ENCODE data around the gene OLFM4. TPM values are rescaled to one million over a fixed set of nuclear protein-coding genes. Genes with fewer than 3 reads are reported as not detected.

Gene OLFM4
- total RNA-seq, 4 donors from 2014 or later, result 0.18 to 1.7 TPM; not detected in 2

- Histone ChIP-seq H3K27ac (no peak overlapping the region), H3K4me3 (no peak overlapping the region), H3K36me3 (no peaks in the 10 kb centered on the region), H3K4me1 (peaks cover 4 to 26% (median 9%) of the 10 kb centered on the region in 3 donors), H3K9me3 (no peaks in the 10 kb centered on the region), H3K27me3 (no peaks in the 10 kb centered on the region)
- DNase-seq, result no peak
- intact Hi-C loops (cut with DNase I), result no loop called here
- WGBS, 2 donors, result 81 to 86% methylated on average over 7 to 8 of the region's 8 CpGs
- no peak for TF ChIP-seq POLR2A (IDR thresholded peaks at IDR 0.05)
- no peak for TF ChIP-seq CTCF (IDR thresholded peaks at IDR 0.05)
These were observed 13.8 kb upstream of the OLFM4 start for GRCh38 chr13:53014495-53015443.

GRCh38 chr13:53015971-53016370 lies 12.6 kb upstream of the OLFM4 start:
- WGBS, 2 donors, result 73 to 75% methylated on average over 6 of the region's 6 CpGs
- Histone ChIP-seq H3K4me1 (peaks cover 3 to 14% (median 3%) of the 10 kb centered on the region in 3 donors), H3K9me3 (no peaks in the 10 kb centered on the region)

GRCh38 chr13:53017433-53017970 lies 11.1 kb upstream of the OLFM4 start:
- Histone ChIP-seq H3K9me3 (no peaks in the 10 kb centered on the region), H3K36me3 (no peaks in the 10 kb centered on the region), H3K27me3 (no peaks in the 10 kb centered on the region), H3K4me1 (peaks cover 0 to 10% (median 3%) of the 10 kb centered on the region in 3 donors), H3K27ac (no peak overlapping the region), H3K4me3 (no peak overlapping the region)
- no peak for TF ChIP-seq CTCF (IDR thresholded peaks at IDR 0.05)
- TF ChIP-seq POLR2A (IDR thresholded peaks at IDR 0.05), result no peak
- intact Hi-C loops (cut with DNase I), result no loop called here
- 73 to 74% methylated on average over 2 to 5 of the region's 5 CpGs for WGBS, 2 donors
- DNase-seq, result no peak

More at GRCh38 chr13:53015971-53016370, 12.6 kb upstream of the OLFM4 start:
- DNase-seq, result no peak
- no peak for TF ChIP-seq CTCF (IDR thresholded peaks at IDR 0.05)
- TF ChIP-seq POLR2A (IDR thresholded peaks at IDR 0.05), result no peak
- H3K4me3 ChIP-seq, result no peak overlapping the region
- H3K27ac ChIP-seq, result no peak overlapping the region
- no peaks in the 10 kb centered on the region for H3K27me3 ChIP-seq
- intact Hi-C loops (cut with DNase I), result no loop called here
- no peaks in the 10 kb centered on the region for H3K36me3 ChIP-seq

- no peak overlapping the region for H3K27ac ChIP-seq
- WGBS, 2 donors, result 78% methylated on average over 4 of the region's 4 CpGs
These were observed 9.6 kb upstream of the OLFM4 start for GRCh38 chr13:53018690-53019647.

More at GRCh38 chr13:53018690-53019647, 9.6 kb upstream of the OLFM4 start:
- Histone ChIP-seq H3K27me3 (no peaks in the 10 kb centered on the region), H3K4me3 (no peak overlapping the region), H3K9me3 (no peaks in the 10 kb centered on the region), H3K36me3 (no peaks in the 10 kb centered on the region), H3K4me1 (peaks cover 0 to 10% (median 3%) of the 10 kb centered on the region in 3 donors)
- no peak for DNase-seq
- intact Hi-C loops (cut with DNase I), result no loop called here
- TF ChIP-seq POLR2A (IDR thresholded peaks at IDR 0.05), result no peak
- TF ChIP-seq CTCF (IDR thresholded peaks at IDR 0.05), result no peak

All from esophagus squamous epithelium (tissue), 5 donors.